ENCODE data around the gene MMRN1.
A peak's percentile ranks its signal among the peaks of the same experiment; 100 is the strongest.
"Not testable (repeated sequence)": the region's sequence is repeated elsewhere in the genome, so short reads cannot be mapped to it uniquely, and the experiment has no call there.

- not testable (repeated sequence) for TF ChIP-seq POLR2A (IDR thresholded peaks at IDR 0.05)
- TF ChIP-seq CTCF (IDR thresholded peaks at IDR 0.05) = peak; percentile 34 to 68 (median 57)
These were observed 7.3 kb downstream of the MMRN1 start for GRCh38 chr4:89901808-89902431.

All from esophagus squamous epithelium (tissue), 4 donors.